ENCODE data around the gene CCL4L2. TPM values are rescaled to one million over a fixed set of nuclear protein-coding genes. Genes with fewer than 3 reads are reported as not detected.
A peak's percentile ranks its signal among the peaks of the same experiment; 100 is the strongest.

CCL4L2 gene
- total and polyA plus RNA-seq, 2 of the 8 experiments (the other 6 are each of a cell fraction or from before 2014, with no cell fraction given): not detected

GRCh38 chr17:36183001-36183971 lies 27.6 kb upstream of the CCL4L2 start (continued):
- no peak for TF ChIP-seq CHD7 (IDR thresholded peaks at IDR 0.05; ENCODE audit: insufficient replicate concordance, low read length)
- peak; percentile 14; the same call in 1 of the 2 replicates for TF ChIP-seq TBP (IDR thresholded peaks at IDR 0.05; ENCODE audit: low read depth, low read length)
- no peak for TF ChIP-seq POU5F1 (IDR thresholded peaks at IDR 0.05; ENCODE audit: low read depth, low read length)
- no peak for TF ChIP-seq SIRT6 (IDR thresholded peaks at IDR 0.05; ENCODE audit: low read length)
- TF ChIP-seq BCL11A (IDR thresholded peaks at IDR 0.05; ENCODE audit: low read depth in 2 of 2, low read length in 2 of 2): no peak
- peak; percentile 84 for TF ChIP-seq E2F6 (IDR thresholded peaks at IDR 0.05)
- no peak for TF ChIP-seq ZNF274 (IDR thresholded peaks at IDR 0.05; ENCODE audit: borderline replicate concordance, extremely low read depth, low read length)
- TF ChIP-seq CTBP2 (IDR thresholded peaks at IDR 0.05; ENCODE audit: borderline replicate concordance, insufficient read depth, insufficient read length, low read length): no peak

All from H1 (cell line).